ENCODE measurements around the gene MYLK. TPM values are rescaled to one million over a fixed set of nuclear protein-coding genes. Genes with fewer than 3 reads are reported as not detected.
"Not testable (repeated sequence)": the region's sequence is repeated elsewhere in the genome, so short reads cannot be mapped to it uniquely, and the experiment has no call there.

Gene MYLK
- total and polyA plus RNA-seq, 5 donors from 2014 or later: 0.07 to 2.9 (median 0.20) TPM; not detected in 1

GRCh38 chr3:123621186-123621849 lies 262.8 kb downstream of the MYLK start:
- H3K27me3 Mint-ChIP-seq: no peaks in the 10 kb centered on the region
- H3K9me3 Mint-ChIP-seq: no peaks in the 10 kb centered on the region
- no peaks in the 10 kb centered on the region for H3K36me3 ChIP-seq (ENCODE audit: control insufficient read depth, insufficient read depth, low read length)
- no peaks in the 10 kb centered on the region for H3K4me1 ChIP-seq (ENCODE audit: control insufficient read depth, insufficient read depth, low read length, poor library complexity, severe bottlenecking)
- no peaks in the 10 kb centered on the region for H3K9me3 ChIP-seq (ENCODE audit: control insufficient read depth in 2 of 2, low read length in 2 of 2)
- H3K27me3 ChIP-seq (ENCODE audit: control insufficient read depth, insufficient read depth, low read length): no peaks in the 10 kb centered on the region
- ATAC-seq (ENCODE audit: low read depth in 2 of 2) (no peak), DNase-seq (no peak)
- no peak overlapping the region for H3K27ac Mint-ChIP-seq
- H3K36me3 Mint-ChIP-seq: peaks cover 5% of the 10 kb centered on the region
- no peak overlapping the region for H3K4me3 ChIP-seq (ENCODE audit: low read depth, low read length)
- H3K27ac ChIP-seq (ENCODE audit: insufficient read depth, low read length, poor library complexity, severe bottlenecking): no peak overlapping the region
- H3K4me3 Mint-ChIP-seq: no peak overlapping the region
- peaks cover 0 to 3% (median 0%) of the 10 kb centered on the region in 4 donors for H3K4me1 Mint-ChIP-seq

- ATAC-seq (ENCODE audit: low read depth in 2 of 2): no peak
- H3K9me3 Mint-ChIP-seq: no peaks in the 10 kb centered on the region
- H3K27me3 Mint-ChIP-seq: no peaks in the 10 kb centered on the region
- no peak overlapping the region for H3K4me3 ChIP-seq (ENCODE audit: low read depth, low read length)
- no peak overlapping the region for H3K27ac ChIP-seq (ENCODE audit: insufficient read depth, low read length, poor library complexity, severe bottlenecking)
- peaks cover 5% of the 10 kb centered on the region for H3K36me3 Mint-ChIP-seq
- no peaks in the 10 kb centered on the region for H3K4me1 ChIP-seq (ENCODE audit: control insufficient read depth, insufficient read depth, low read length, poor library complexity, severe bottlenecking)
- H3K9me3 ChIP-seq (ENCODE audit: control insufficient read depth in 2 of 2, low read length in 2 of 2): no peaks in the 10 kb centered on the region
- H3K27me3 ChIP-seq (ENCODE audit: control insufficient read depth, insufficient read depth, low read length): no peaks in the 10 kb centered on the region
- peaks cover 0 to 3% (median 0%) of the 10 kb centered on the region in 4 donors for H3K4me1 Mint-ChIP-seq
- no peak overlapping the region for H3K27ac Mint-ChIP-seq
- no peak for DNase-seq
- H3K4me3 Mint-ChIP-seq: no peak overlapping the region
- no peaks in the 10 kb centered on the region for H3K36me3 ChIP-seq (ENCODE audit: control insufficient read depth, insufficient read depth, low read length)
Observed at GRCh38 chr3:123620343-123620742, 263.8 kb downstream of the MYLK start.

GRCh38 chr3:123618768-123619484 lies 265.2 kb downstream of the MYLK start:
- no peak overlapping the region for H3K4me3 Mint-ChIP-seq
- no peak overlapping the region for H3K27ac Mint-ChIP-seq
- peaks cover 8% of the 10 kb centered on the region for H3K36me3 Mint-ChIP-seq
- H3K9me3 Mint-ChIP-seq: no peaks in the 10 kb centered on the region
- no peaks in the 10 kb centered on the region for H3K27me3 Mint-ChIP-seq
- DNase-seq (no peak), ATAC-seq (ENCODE audit: low read depth in 2 of 2) (no peak)
- Histone ChIP-seq H3K4me3 (ENCODE audit: low read depth, low read length) (no peak overlapping the region), H3K36me3 (ENCODE audit: control insufficient read depth, insufficient read depth, low read length) (no peaks in the 10 kb centered on the region), H3K27ac (ENCODE audit: insufficient read depth, low read length, poor library complexity, severe bottlenecking) (no peak overlapping the region), H3K27me3 (ENCODE audit: control insufficient read depth, insufficient read depth, low read length) (no peaks in the 10 kb centered on the region), H3K9me3 (ENCODE audit: control insufficient read depth in 2 of 2, low read length in 2 of 2) (no peaks in the 10 kb centered on the region), H3K4me1 (ENCODE audit: control insufficient read depth, insufficient read depth, low read length, poor library complexity, severe bottlenecking) (no peaks in the 10 kb centered on the region)
- H3K4me1 Mint-ChIP-seq: peaks cover 0 to 3% (median 0%) of the 10 kb centered on the region in 4 donors

- no peaks in the 10 kb centered on the region for H3K27me3 Mint-ChIP-seq
- no peaks in the 10 kb centered on the region for H3K27me3 ChIP-seq (ENCODE audit: control insufficient read depth, insufficient read depth, low read length)
- no peaks in the 10 kb centered on the region for H3K9me3 ChIP-seq (ENCODE audit: control insufficient read depth in 2 of 2, low read length in 2 of 2)
- H3K9me3 Mint-ChIP-seq: no peaks in the 10 kb centered on the region
- H3K36me3 ChIP-seq (ENCODE audit: control insufficient read depth, insufficient read depth, low read length): no peaks in the 10 kb centered on the region
- no peak overlapping the region for H3K4me3 Mint-ChIP-seq
- no peak overlapping the region for H3K27ac ChIP-seq (ENCODE audit: insufficient read depth, low read length, poor library complexity, severe bottlenecking)
- H3K36me3 Mint-ChIP-seq: peaks cover 14% of the 10 kb centered on the region
- ATAC-seq (ENCODE audit: low read depth in 2 of 2): no peak
- no peak for DNase-seq
- H3K4me1 ChIP-seq (ENCODE audit: control insufficient read depth, insufficient read depth, low read length, poor library complexity, severe bottlenecking): no peaks in the 10 kb centered on the region
- H3K27ac Mint-ChIP-seq: peak overlapping the region in 1 of 3 donors; percentile 75
- H3K4me1 Mint-ChIP-seq: peaks cover 0 to 3% (median 0%) of the 10 kb centered on the region in 4 donors
- no peak overlapping the region for H3K4me3 ChIP-seq (ENCODE audit: low read depth, low read length)
Observed at GRCh38 chr3:123618076-123618708, 265.9 kb downstream of the MYLK start.

DNA sequence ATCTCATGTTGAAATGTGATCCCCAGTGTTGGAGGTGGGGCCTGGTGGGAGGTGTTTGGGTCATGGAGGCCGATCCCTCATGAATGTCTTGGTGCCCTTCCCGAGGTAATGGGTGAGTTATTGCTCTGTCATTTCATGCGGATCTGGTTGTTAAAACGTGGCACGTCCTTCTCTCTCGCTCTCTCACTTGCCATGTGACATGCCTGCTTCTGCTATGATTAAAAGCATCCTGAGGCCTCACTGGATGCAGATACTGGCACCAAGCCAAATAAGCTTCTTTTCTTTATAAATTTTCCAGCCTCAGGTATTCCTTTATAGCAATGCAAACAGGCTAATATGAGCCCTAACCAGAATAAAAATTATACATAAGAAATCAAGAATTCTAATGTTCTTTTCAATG lies 267.5 kb downstream of the MYLK start:
- no peaks in the 10 kb centered on the region for H3K36me3 ChIP-seq (ENCODE audit: control insufficient read depth, insufficient read depth, low read length)
- H3K9me3 ChIP-seq (ENCODE audit: control insufficient read depth in 2 of 2, low read length in 2 of 2): no peaks in the 10 kb centered on the region
- no peaks in the 10 kb centered on the region for H3K4me1 ChIP-seq (ENCODE audit: control insufficient read depth, insufficient read depth, low read length, poor library complexity, severe bottlenecking)
- DNase-seq (no peak), ATAC-seq (ENCODE audit: low read depth in 2 of 2) (no peak)
- H3K4me3 ChIP-seq (ENCODE audit: low read depth, low read length): no peak overlapping the region
- Mint-ChIP-seq H3K27me3 (no peaks in the 10 kb centered on the region), H3K4me3 (no peak overlapping the region), H3K36me3 (peaks cover 20% of the 10 kb centered on the region), H3K9me3 (no peaks in the 10 kb centered on the region), H3K27ac (no peak overlapping the region), H3K4me1 (peaks cover 0 to 3% (median 0%) of the 10 kb centered on the region in 4 donors)
- H3K27ac ChIP-seq (ENCODE audit: insufficient read depth, low read length, poor library complexity, severe bottlenecking): no peak overlapping the region
- H3K27me3 ChIP-seq (ENCODE audit: control insufficient read depth, insufficient read depth, low read length): no peaks in the 10 kb centered on the region

GRCh38 chr3:123613543-123613942 lies 270.6 kb downstream of the MYLK start:
- Histone ChIP-seq H3K4me1 (ENCODE audit: control insufficient read depth, insufficient read depth, low read length, poor library complexity, severe bottlenecking) (no peaks in the 10 kb centered on the region), H3K27ac (ENCODE audit: insufficient read depth, low read length, poor library complexity, severe bottlenecking) (no peak overlapping the region), H3K9me3 (ENCODE audit: control insufficient read depth in 2 of 2, low read length in 2 of 2) (no peaks in the 10 kb centered on the region), H3K27me3 (ENCODE audit: control insufficient read depth, insufficient read depth, low read length) (no peaks in the 10 kb centered on the region), H3K4me3 (ENCODE audit: low read depth, low read length) (no peak overlapping the region), H3K36me3 (ENCODE audit: control insufficient read depth, insufficient read depth, low read length) (no peaks in the 10 kb centered on the region)
- Mint-ChIP-seq H3K4me3 (no peak overlapping the region), H3K27me3 (no peaks in the 10 kb centered on the region), H3K4me1 (peaks cover 0 to 7% (median 5%) of the 10 kb centered on the region in 4 donors), H3K9me3 (no peaks in the 10 kb centered on the region), H3K27ac (no peak overlapping the region), H3K36me3 (peaks cover 27% of the 10 kb centered on the region)
- no peak for DNase-seq
- no peak for ATAC-seq (ENCODE audit: low read depth in 2 of 2)

GRCh38 chr3:123611674-123612073 lies 272.5 kb downstream of the MYLK start:
- H3K36me3 ChIP-seq (ENCODE audit: control insufficient read depth, insufficient read depth, low read length); H3K9me3 ChIP-seq (ENCODE audit: control insufficient read depth in 2 of 2, low read length in 2 of 2); H3K4me3 Mint-ChIP-seq; H3K9me3 Mint-ChIP-seq; H3K4me3 ChIP-seq (ENCODE audit: low read depth, low read length); DNase-seq; H3K27ac Mint-ChIP-seq; ATAC-seq (ENCODE audit: low read depth in 2 of 2); H3K27me3 ChIP-seq (ENCODE audit: control insufficient read depth, insufficient read depth, low read length); H3K27ac ChIP-seq (ENCODE audit: insufficient read depth, low read length, poor library complexity, severe bottlenecking); H3K27me3 Mint-ChIP-seq; H3K4me1 Mint-ChIP-seq; H3K4me1 ChIP-seq (ENCODE audit: control insufficient read depth, insufficient read depth, low read length, poor library complexity, severe bottlenecking): not testable (repeated sequence)
- peaks cover 23% of the 10 kb centered on the region for H3K36me3 Mint-ChIP-seq
